ENCODE results near the gene MMP23B. TPM values are rescaled to one million over a fixed set of nuclear protein-coding genes. Genes with fewer than 3 reads are reported as not detected.

MMP23B gene
- total RNA-seq, 1 donor from 2014 or later = 40.3 TPM

DNA sequence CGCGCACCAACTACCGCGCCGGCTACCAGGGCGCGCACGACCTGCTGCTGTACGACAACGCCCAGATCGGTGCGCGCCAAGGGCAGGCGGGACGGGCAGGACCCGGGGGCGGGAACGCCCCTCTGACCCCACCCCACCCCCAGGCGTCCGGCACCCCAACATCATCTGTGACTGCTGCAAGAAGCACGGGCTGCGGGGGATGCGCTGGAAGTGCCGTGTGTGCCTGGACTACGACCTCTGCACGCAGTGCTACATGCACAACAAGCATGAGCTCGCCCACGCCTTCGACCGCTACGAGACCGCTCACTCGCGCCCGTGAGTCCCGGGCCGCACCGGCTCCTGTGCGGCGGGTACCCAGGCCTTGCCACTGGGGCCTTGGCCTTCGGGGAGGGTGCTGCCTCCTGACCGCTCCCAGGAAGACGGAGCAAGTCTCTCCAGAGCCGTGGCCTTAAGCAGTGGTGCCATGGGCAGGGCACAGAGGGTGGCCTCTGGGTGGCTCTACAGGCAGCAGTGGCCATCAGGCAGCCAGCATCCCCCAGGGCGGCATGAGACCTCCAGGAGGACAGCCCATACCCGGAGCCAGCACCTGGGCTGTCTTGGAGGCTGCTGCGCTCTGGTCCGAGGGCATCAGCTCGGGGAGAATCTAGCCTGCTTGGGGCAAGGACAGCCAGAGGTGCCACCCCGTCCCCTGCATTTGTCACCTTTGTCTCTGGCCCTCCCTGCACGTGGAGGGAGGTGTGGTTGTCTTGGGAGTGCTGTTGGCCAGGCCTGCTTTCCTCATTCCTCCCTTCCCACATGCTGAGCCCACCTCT is 8.1 kb upstream of the MMP23B start:
- TF ChIP-seq, protein P1, sequence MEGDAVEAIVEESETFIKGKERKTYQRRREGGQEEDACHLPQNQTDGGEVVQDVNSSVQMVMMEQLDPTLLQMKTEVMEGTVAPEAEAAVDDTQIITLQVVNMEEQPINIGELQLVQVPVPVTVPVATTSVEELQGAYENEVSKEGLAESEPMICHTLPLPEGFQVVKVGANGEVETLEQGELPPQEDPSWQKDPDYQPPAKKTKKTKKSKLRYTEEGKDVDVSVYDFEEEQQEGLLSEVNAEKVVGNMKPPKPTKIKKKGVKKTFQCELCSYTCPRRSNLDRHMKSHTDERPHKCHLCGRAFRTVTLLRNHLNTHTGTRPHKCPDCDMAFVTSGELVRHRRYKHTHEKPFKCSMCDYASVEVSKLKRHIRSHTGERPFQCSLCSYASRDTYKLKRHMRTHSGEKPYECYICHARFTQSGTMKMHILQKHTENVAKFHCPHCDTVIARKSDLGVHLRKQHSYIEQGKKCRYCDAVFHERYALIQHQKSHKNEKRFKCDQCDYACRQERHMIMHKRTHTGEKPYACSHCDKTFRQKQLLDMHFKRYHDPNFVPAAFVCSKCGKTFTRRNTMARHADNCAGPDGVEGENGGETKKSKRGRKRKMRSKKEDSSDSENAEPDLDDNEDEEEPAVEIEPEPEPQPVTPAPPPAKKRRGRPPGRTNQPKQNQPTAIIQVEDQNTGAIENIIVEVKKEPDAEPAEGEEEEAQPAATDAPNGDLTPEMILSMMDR (IDR thresholded peaks at IDR 0.05) = no peak
- intact Hi-C loops (cut with DNase I) = no loop called here
- no peak for ATAC-seq
- Histone ChIP-seq H3K4me3 (no peak overlapping the region), H3K36me3 (peaks cover 7% of the 10 kb centered on the region), H3K4me1 (no peaks in the 10 kb centered on the region), H3K27ac (no peak overlapping the region), H3K9me3 (no peaks in the 10 kb centered on the region), H3K27me3 (no peaks in the 10 kb centered on the region)
- DNase-seq = peak; percentile 64

- no peaks in the 10 kb centered on the region for H3K4me1 ChIP-seq
- intact Hi-C loops (cut with DNase I) = no loop called here
- no peak overlapping the region for H3K4me3 ChIP-seq
- H3K9me3 ChIP-seq = no peaks in the 10 kb centered on the region
- DNase-seq (no peak), ATAC-seq (no peak)
- TF ChIP-seq, protein P1 (IDR thresholded peaks at IDR 0.05) = no peak
- H3K36me3 ChIP-seq = peaks cover 7% of the 10 kb centered on the region
- H3K27me3 ChIP-seq = no peaks in the 10 kb centered on the region
- no peak overlapping the region for H3K27ac ChIP-seq
Measured at GRCh38 chr1:1624443-1625403, 7.2 kb upstream of the MMP23B start.

DNA sequence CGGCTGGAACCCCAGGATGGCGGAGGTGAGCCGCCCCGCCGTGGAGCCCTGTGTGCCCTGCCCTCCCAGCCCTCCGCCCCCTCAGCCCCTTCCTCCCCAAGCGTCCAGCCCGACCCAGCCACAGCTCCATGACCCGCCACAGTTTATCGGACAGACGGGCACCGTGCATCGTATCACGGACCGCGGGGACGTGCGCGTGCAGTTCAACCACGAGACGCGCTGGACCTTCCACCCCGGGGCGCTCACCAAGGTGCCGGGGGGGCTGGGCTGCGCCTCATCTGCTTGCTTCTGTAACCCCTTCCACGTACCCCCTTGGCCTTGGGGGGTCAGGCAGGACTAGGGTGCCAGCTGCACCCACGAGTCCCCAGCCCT is 6.6 kb upstream of the MMP23B start:
- no peaks in the 10 kb centered on the region for H3K27me3 ChIP-seq
- no peaks in the 10 kb centered on the region for H3K4me1 ChIP-seq
- no peaks in the 10 kb centered on the region for H3K9me3 ChIP-seq
- peaks cover 7% of the 10 kb centered on the region for H3K36me3 ChIP-seq
- no peak overlapping the region for H3K4me3 ChIP-seq
- TF ChIP-seq, protein P1 (IDR thresholded peaks at IDR 0.05) = no peak
- intact Hi-C loops (cut with DNase I) = no loop called here
- ATAC-seq (no peak), DNase-seq (peak; percentile 64)
- H3K27ac ChIP-seq = no peak overlapping the region

- no peaks in the 10 kb centered on the region for H3K4me1 ChIP-seq
- H3K4me3 ChIP-seq = no peak overlapping the region
- peaks cover 7% of the 10 kb centered on the region for H3K36me3 ChIP-seq
- H3K27me3 ChIP-seq = peaks cover 3% of the 10 kb centered on the region
- TF ChIP-seq, protein P1 (IDR thresholded peaks at IDR 0.05) = no peak
- no peaks in the 10 kb centered on the region for H3K9me3 ChIP-seq
- H3K27ac ChIP-seq = no peak overlapping the region
- no peak for ATAC-seq
- intact Hi-C loops (cut with DNase I) = no loop called here
- no peak for DNase-seq
Measured at GRCh38 chr1:1625824-1626206, 6.2 kb upstream of the MMP23B start.

DNA sequence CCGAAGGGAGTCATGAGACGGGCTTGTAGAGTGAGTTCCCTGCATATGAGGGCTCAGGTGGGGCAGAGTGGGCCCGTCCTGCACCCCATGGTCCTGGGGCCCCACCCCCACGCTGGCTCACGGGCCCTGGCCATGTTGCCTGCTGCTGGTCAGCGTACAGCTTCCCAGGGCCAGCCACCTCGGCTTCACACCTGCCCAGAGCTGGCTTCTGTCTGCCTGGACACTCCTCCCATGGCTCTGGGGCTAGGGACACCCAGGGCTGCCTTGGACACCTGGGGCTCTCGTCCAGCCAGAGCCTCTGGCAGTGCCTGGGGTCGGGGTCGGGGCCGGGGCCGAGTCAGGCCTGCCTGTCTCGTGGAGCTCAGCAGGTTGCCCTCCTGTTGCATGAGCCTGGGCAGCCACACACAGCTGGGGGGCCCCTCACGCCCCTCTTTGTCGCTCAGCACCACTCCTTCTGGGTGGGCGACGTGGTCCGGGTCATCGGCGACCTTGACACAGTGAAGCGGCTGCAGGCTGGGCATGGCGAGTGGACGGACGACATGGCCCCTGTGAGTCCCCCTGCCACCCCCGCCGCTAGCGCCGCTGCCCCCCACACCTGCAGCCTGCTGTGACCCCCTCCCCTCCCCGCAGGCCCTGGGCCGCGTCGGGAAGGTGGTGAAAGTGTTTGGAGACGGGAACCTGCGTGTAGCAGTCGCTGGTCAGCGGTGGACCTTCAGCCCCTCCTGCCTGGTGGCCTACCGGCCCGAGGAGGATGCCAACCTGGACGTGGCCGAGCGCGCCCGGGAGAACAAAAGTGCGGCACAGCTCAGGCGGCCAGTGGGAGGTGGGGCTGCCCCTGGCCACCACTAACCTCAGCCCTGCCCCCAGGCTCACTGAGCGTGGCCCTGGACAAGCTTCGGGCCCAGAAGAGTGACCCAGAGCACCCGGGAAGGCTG is 5.5 kb upstream of the MMP23B start:
- H3K4me1 ChIP-seq = no peaks in the 10 kb centered on the region
- intact Hi-C loops (cut with DNase I) = no loop called here
- DNase-seq (peak; percentile 63), ATAC-seq (no peak)
- no peak overlapping the region for H3K27ac ChIP-seq
- TF ChIP-seq, protein P1 (IDR thresholded peaks at IDR 0.05) = no peak
- H3K9me3 ChIP-seq = no peaks in the 10 kb centered on the region
- peaks cover 7% of the 10 kb centered on the region for H3K36me3 ChIP-seq
- peaks cover 7% of the 10 kb centered on the region for H3K27me3 ChIP-seq
- H3K4me3 ChIP-seq = no peak overlapping the region

Data from upper lobe of right lung (tissue), 1 donor.